NCI-H187 (cell line): Measurements from ENCODE around the gene SYF2.
"Not testable (repeated sequence)": the region's sequence is repeated elsewhere in the genome, so short reads cannot be mapped to it uniquely, and the experiment has no call there.

Experiments
- DNase-seq, 2 experiments: peaks; one replicate each; lab custom pipeline; 2025; lab: John Stamatoyannopoulos, UW

SYF2 gene

DNA sequence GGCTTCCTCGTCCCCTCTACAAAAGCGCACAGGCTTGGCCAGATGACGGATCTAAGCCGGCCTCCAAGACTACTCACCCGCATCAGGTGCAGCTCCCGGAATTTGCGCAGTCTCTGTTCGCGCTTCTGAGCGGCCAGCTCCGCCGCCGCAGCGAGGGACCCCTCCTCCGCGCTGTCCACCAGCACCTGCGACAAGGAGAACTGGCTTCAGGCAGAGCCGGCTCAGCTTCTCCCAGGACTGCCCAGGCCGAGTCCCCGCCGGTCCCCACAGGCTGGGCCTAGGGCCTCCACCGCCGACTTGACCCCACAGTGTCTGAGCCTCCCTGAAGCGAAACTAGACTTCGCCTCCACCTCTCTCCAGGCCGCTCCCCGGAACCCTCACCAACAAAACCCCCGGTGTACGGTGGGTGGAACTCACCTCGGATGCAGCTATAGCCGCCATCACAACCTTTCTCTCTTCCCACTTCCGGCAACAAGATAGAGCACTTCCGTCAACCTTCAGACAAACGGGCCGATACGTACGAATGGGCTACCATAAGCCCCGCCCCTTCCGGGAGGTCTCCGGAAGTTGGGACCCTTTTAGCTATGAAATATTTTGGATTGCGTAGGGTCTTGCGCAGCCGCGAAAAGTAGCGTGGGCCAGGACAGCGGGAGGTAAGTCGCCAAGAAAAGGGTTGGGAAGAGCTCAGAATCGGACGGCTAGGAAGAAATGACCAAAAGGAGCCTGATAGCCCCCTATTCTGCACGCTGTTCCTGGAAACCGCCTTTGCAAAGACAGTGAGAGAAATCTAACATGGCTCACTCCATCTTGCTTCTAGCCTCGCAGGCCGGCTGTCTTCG, at the start of gene SYF2:
Gene SYF2, minus strand, starts transcription at position 476 of the 839 bp plus-strand sequence. Its CDS starts 35 bp downstream, at position 441.
- DNase-seq, result peak; percentile 72 to 75

DNA sequence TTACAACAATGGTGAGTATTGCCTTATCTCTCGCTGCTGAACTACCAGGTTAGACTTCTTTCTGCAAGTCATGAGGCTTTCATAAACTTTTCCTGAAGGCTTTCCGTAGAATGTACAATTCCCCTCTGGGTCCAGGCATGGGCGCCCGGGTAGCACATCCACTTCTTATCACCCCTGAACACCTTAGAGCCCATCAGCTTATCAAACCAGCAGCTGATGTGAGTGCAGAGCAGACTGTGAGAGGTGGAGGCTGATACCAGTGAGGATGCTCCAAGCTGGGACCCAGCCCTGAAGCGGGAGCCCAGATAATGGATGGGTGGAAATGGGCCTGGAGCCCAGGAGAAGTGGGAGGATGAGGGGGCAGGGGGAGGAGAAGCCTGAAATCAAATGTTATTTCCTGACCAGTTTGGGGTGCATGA, 47.4 kb upstream of the SYF2 start:
- not testable (repeated sequence) for DNase-seq

DNA sequence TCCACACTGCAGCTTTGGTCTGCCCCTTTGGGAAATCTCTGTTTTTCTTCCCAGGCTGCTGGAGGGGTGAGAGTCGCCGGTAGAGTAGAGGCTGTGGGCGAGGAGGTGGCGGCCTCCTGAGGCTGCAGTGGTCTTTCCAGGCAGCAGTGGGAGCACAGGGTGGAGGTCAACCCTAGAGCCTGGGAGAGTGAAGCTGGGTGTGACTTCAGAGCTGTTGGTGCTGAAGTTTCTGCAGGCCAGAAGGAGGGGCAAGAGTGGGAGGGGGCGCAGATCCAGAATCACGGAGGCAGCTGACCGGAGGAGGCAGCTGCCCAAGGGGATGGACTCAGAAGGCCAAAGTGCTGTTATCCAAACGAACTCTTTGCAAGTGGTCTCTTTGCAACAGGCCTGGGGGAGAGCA, 46.5 kb upstream of the SYF2 start:
- not testable (repeated sequence) for DNase-seq

DNA sequence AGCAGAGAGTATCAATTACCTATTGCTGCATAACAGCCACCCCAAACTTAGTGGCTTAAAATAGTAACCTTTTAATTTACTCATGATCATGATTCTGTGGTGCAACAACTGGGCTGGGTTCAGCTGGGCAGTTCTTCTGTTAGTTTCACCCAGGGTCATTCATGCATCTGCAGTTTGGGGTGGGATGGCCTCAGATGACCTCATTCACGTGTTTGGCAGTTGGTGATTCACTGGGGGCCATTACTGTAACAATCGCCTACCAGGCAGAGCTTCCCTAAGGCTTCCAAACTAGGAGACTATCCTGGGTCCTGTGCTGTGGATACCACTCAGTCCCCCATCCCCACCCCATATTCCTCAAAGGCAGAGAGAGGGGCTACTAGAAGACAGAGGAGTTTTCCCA, 46.1 kb upstream of the SYF2 start:
- DNase-seq, result not testable (repeated sequence)

DNA sequence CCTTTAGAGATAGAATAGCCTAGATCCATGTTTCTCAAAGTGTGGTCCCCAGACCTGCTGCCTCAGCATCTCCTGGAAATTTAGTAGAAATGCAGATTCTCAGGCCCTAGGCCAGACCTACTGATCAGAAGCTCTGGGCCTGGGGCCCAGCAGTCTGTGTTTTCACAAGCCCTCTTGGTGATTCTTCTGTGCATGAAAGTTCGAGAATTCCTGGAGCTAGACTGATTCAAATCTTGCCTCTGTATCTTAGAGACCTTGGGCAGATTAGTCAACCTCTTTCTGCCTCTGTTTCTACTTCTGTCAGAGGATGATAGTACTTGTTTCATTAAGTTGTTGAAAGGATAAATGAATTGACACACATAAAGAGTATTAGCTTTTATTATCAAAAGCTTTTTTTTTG, 45.0 kb upstream of the SYF2 start:
- not testable (repeated sequence) for DNase-seq

DNA sequence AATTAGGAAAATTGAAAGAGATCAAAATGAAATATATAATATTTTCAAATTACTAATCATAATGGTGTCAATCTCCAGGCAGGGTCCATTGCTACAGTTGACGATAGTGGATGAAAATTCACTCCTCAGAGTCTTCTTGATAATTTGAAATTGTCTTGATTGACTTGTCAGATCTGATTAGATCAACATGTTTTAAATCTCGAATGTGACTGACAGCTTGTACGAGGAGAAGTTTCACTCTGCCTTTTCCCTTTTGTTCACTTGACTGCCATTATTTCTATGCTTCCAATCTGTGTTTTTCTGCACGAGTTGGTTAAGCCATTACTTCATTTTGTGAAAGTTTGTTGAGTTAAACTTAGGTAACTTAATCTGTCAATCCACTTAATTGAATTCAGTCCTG, 43.3 kb upstream of the SYF2 start:
- DNase-seq, result not testable (repeated sequence)

DNA sequence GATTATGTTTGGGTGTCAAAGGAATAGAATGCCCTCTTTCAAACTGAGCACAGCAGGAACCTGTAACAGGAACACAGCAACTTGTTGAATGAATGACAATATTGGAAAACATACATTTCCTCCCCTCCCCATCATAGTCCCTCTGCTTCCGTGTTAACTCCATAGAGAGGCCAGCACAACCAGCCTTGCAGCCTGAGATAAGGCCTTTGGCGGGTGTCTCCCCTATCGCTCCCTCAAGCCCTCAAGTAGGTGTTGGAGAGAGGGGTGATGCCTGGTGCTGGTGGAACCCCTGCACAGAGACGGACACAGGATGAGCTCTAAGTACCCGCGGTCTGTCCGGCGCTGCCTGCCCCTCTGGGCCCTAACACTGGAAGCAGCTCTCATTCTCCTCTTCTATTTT, 39.9 kb upstream of the SYF2 start, which contains the start of gene RHD:
Gene RHD, plus strand, starts transcription at position 272 of the 400 bp plus-strand sequence. Its CDS starts 39 bp downstream, at position 311.
- DNase-seq, result not testable (repeated sequence)

DNA sequence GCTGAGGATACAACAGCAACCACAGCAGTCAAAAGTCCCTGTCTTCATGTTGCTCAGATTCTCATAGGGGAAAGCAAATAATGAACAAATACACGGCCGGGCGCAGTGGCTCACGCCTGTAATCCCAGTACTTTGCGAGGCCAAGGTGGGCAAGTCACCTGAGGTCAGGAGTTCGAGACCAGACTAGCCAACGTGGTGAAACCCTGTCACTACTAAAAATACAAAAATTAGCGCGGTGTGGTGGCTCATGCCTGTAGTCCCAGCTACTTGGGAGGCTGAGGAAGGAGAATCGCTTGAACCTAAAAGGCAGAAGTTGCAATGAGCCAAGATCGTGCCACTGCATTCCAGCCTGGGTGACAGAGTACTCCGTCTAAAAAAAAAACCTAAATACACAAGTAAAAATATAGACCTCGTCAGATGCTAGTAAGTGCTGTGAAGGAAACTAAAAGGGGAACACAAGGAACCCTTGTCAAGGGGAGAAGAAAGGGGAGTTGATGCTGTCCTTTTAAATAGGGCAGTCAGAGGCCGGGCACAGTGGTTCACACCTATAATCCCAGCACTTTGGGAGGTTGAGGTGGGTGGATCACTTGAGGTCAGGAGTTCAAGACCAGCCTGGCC, 36.0 kb upstream of the SYF2 start:
- DNase-seq, result not testable (repeated sequence)

DNA sequence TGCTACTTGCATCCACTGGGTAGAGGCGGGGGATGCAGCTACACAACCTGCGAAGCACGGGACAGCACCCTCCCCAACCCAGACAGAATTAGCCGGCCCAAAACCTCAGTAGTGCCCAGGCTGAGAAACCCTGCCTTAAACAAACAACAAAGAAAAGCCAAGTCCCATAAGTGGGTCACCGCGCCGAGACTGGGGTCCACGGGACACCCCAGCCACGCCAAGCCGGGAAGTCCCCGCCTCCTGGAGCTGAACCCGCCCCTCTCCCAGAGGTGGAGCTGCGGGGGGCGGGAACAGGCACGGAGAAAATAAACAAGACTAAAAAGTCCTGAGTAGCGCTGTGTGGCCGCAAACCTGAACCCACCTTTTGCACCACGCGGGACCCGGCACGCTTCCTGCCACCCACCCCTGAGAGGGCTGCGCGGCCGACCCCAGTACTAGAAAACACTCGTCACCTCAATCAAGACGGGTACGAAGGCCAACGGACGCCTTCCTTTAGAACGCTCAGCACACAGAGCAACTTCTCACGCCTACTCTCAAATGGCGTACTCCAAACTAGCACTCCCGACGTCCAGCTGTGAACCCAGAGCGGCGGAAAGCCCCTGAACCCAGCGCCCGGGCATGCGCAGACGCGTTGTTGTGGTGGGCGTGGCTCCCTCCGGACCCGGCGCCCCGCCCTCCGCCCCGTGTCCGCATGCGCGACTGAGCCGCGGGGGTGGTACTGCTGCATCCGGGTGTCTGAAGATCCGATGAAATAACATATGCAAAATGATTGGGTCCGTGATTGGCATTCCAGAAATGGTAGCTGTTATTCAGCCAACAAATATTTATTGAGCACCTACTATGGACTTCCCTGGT, 35.2 kb upstream of the SYF2 start:
- peak; percentile 2 to 33 for DNase-seq

DNA sequence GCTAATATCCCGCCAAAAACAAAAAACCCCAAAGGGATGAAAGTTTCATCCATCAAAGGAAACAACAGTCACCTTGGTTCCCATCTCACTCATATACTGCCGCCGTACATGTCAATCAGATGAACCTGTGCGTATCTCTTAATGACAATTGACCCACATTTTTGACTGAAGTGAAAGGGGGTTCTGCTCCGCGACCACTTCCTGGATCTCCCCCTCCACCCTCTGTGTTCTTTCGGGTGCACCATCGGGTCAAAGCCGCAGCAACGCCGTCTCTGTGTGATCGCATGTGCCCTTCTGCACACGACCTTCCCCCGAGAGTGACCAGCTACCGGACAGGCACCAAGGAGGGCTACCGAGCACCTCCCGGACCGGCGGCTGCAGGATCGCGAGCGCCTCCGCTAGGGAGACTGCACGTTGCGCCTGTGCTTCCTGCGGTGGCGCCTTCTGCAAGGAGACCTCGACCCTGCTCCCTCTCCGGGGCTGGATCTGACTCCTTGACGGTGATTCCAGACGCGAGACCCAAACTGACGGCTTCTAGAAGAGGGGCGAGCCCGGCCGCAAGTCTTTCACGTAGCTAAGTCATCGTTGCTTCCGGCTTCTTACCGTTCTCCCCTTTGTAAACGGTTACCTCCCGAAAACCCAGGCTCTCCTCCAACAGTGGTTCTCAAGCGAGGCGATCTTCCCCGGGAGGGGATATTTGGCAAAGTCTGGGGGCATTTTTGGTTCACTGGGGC, 34.4 kb upstream of the SYF2 start:
- not testable (repeated sequence) for DNase-seq

DNA sequence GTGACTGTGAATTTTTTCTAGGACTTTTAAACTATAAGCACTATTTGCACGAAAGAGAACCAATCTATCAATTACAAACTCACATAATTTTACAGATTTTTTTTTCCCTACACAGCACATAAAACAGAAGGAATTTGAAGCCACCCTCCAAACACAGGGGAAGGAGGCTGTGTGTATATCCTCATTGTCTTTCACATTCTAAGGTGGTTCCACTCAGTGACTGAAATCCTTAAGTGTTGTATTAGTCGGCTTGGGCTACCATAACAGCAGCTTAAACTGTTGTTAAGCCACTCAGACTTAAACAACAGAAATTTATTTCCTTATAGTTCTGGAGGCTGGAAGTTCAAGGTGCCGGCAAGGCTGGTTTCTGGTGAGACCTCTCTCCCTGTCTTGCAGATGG, 28.0 kb upstream of the SYF2 start:
- DNase-seq, result not testable (repeated sequence)

DNA sequence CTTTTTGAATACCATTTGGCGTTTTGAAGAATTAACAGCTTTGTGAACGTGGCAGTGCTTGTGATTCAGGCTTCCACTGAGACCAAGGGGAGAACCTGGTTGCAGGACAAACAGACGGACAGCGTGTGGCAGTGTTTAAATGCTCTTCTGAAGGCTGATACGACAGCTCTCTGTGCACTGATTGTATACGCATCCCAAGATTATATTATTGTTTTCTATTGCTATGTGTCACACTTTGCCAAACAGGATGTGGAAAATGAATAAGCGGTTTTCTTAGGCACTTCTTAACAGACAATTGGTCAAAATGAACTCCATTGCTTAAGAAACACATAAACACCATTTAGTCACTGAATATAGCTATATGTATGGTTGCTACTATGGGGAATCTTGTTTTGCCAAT, 27.5 kb upstream of the SYF2 start:
- not testable (repeated sequence) for DNase-seq

DNA sequence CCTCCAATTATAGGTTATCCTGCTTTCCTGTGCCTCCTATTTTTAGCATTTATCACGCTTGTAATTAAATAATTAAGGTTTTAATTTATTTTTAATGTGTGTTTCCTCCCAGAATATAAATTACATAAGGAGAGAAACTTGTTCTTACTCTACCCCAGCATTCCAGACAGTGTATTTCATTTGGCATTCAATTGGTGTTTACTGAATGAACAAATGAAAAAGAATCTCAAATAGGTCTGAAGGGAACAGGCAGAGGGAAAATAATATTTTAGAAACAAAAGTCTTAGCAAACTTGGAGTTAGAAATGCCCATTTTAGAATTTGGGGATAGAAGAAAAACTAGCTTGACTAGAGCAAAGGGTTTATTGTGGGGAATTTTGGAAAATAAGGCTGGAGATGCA, 24.9 kb upstream of the SYF2 start:
- DNase-seq, result no peak

DNA sequence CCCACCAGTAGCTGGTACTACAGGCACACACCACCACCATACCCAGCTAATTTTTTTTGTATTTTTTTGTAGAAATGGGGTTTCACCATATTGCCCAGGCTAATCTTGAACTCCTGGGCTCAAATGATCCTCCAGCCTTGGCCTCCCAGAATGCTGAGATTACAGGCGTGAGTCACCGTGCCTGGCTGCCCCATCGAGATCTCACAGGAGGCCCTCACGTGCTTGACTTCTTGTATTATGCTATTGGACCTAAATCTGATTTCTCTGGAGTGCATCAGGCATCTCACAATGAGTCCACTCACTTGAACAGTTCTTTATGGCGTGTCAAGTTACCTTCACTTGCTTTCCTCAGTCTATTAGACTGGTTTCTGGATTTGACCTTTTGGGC, 24.3 kb upstream of the SYF2 start:
- DNase-seq, result no peak

DNA sequence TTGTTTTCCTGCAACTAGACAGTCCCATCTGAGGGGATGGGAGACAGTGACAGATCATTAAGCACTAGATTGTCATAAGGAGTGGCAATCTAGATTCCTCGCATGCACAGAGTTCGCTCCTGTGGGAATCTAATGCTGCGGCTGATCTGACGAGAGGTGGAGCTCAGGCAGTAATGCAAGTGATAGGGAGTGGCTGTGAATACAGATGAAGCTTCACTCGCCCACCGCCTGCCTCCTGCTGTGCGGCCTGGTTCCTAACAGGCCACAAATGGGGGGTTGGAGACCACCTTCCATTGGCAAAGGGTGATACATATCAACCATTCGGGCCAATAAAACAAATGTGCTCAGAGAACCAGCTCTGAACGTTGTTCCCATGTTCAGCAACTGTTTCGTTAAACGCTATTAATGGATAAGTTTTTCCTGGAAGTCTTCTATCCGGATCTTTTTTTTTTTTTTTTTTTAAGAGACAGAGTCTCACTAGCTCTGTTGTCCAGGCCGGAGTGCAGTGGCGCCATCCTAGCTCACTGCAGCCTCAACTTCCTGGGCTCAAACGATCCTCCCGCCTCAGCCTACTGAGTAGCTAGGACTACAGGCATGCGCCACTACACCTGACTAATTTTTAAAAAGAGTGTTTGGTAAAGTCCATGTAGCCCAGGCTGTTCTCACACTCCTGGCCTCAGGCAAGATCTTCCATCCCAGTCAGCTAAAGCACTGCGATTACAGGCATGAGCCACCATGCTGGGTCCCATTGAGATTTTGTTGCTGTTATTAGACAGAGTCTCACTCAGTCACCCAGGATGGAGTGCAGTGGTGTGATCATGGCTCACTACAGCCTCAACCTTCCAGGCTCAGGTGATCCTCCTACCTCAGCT, 23.6 kb upstream of the SYF2 start:
- no peak for DNase-seq

DNA sequence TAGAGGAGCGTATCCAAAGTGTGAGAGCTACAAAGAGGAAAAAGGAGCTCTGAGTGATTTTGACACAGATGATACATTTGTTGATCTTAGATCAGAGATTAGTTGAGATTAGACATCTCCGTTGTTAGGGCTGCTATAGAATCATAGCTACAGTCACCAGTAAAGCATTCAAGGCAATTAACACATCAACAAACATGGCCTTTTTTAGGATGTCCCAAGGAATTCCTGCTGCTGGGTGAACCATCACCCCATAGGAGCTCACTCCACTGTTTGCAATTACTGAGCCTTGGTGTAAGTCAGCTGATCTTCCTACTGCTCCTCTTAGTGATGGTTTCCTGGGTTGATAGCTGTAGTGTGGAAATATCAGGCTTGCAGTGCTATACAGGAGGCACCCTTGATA, 21.6 kb upstream of the SYF2 start:
- DNase-seq, result no peak

DNA sequence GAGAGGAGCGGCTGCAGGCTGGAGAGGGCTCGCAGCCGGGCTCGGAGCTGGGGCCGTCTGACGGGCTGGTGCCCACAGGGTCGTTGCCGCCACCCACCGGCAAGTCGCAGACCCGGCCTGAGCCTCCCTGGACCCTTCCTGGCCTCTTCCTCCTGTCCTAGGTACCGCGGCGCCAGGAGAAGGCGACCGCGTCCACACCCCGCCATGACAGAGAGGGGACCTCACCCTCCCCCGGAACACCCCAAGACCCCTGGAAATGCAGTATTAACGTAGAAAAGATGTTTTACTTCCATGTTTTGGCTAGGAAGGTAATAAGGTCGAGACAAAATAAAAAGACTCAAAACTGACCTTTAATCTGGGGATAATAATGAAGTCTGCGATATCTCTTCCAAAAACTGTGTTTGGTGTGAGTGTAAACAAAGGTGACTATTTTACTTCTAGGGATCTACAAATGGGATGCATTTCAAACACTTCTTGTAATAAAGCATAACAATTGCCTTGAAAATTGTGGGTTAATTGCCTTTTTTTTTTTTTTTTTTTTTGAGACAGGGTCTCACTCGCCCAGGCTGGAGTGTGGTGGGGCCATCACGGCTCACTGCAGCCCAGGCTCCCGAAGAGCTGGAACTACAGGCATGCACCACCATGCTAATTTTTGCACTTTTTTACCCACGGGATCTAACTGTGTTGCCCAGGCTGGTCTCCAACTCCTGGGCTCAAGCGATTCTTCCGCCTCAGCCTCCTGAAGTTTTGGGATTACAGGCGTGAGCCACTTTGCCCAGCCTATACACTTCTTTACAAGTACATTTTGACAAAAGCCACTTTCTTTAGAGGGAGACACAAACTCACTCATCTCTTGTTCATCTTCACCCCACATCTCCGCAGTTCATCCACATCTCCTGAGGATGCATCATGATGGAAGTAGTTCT, 15.8 kb upstream of the SYF2 start:
- DNase-seq, result peak in 1 of 2 experiments; percentile 53

DNA sequence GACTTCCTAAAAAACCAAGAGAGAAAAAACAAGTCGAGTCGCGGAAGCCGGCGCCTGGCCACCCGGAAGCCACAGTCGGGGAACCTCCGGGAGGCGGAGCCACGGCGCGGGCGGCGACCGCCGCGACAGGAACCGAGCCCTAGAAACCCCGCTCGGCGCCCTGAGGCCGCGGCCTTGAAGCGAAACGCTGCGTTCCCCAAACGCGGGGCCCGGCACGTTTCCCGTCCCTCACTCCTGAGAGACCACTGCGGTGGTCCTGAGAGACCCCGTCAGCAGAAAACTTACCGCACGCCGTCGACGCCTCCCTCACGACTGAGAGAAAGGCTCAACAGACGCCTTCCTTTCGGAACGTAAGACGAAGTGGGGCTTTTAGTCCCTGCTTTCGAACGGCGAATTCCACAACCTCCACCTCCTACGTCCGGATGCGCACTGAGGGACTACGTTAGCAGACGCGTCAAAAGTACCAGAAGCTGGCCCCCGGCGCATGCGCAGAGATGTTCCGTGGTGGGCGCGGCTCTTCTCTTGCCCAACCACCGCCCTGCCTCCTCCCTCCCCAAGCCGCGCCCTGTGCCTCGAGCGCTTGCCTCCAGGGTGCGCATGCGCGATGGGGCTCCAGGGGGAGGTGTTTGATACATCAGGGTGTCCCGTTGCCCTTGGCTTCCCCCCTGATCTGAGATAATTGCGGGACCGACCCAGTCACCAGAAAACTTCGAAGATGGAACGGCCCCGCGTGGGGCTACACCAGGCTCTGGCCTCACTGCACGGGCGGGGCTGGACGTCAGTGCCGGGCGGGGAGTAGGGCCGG, 14.9 kb upstream of the SYF2 start, which contains the start of gene RSRP1:
Gene RSRP1, minus strand, starts transcription at position 431 of the 805 bp plus-strand sequence. CDS start 491 bp downstream, outside the sequence.
- DNase-seq, result peak; percentile 97 to 98
